Sigmoid colon (tissue), 4 donors: Measurements from ENCODE around the gene CDH13.

Source experiments
- CTCF ChIP-seq, 4 experiments: fragments of 450-650 bp in 3 of 4; fragments of 200-600 bp in 1 of 4; IDR thresholded peaks; one replicate each; pipeline ENCODE4 v1.5.1; 2016 to 2019; ENCODE audit warnings: antibody characterized with exemption in 4 of 4, mild to moderate bottlenecking in 3 of 4, moderate library complexity in 2 of 4
- POLR2A ChIP-seq, 2 donors: fragments of 450-650 bp; IDR thresholded peaks; one replicate each; pipeline ENCODE4 v1.6.1; 2016; ENCODE audit warnings: antibody characterized with exemption in 2 of 2, mild to moderate bottlenecking in 2 of 2, moderate library complexity in 2 of 2
- POLR2AphosphoS5 ChIP-seq, 4 donors: sonication (generic); formaldehyde crosslinking; IDR thresholded peaks; one replicate each; pipeline ENCODE4 v1.6.1; 2017; ENCODE audit warnings: antibody characterized with exemption in 4 of 4

- TF ChIP-seq POLR2A (IDR thresholded peaks at IDR 0.05) = no peak
- TF ChIP-seq CTCF (IDR thresholded peaks at IDR 0.05) = no peak
- no peak for TF ChIP-seq POLR2AphosphoS5 (IDR thresholded peaks at IDR 0.05)
Measured at GRCh38 chr16:83732536-83732935, 1105.8 kb downstream of the CDH13 start.
